NCI-H128 (cell line): ENCODE measurements around the gene APOBEC3C.
"Not testable (repeated sequence)": the region's sequence is repeated elsewhere in the genome, so short reads cannot be mapped to it uniquely, and the experiment has no call there.

Experiments used
- DNase-seq: peaks from one replicate; lab custom pipeline; 2025; ENCODE audit not compliant: unreplicated experiment; lab: John Stamatoyannopoulos, UW

The APOBEC3C gene

GRCh38 chr22:39020021-39020651 is 6.1 kb downstream of the APOBEC3C start:
- not testable (repeated sequence) for DNase-seq

GRCh38 chr22:39021552-39022250 is 7.6 kb downstream of the APOBEC3C start:
- DNase-seq, result no peak

- no peak for DNase-seq
Observed at GRCh38 chr22:39024519-39025308, 10.7 kb downstream of the APOBEC3C start.

GRCh38 chr22:39026509-39027150 is 12.6 kb downstream of the APOBEC3C start:
- DNase-seq, result no peak

- no peak for DNase-seq
Observed at GRCh38 chr22:39027717-39028116, 13.7 kb downstream of the APOBEC3C start.

- DNase-seq, result no peak
Observed at GRCh38 chr22:39028281-39028680, 14.2 kb downstream of the APOBEC3C start.

- DNase-seq, result no peak
Observed at GRCh38 chr22:39029227-39029626, 15.2 kb downstream of the APOBEC3C start.

- DNase-seq, result no peak
Observed at GRCh38 chr22:39030705-39031104, 16.6 kb downstream of the APOBEC3C start.

GRCh38 chr22:39031434-39032295 is 17.6 kb downstream of the APOBEC3C start:
- not testable (repeated sequence) for DNase-seq

GRCh38 chr22:39037071-39037470 is 23.0 kb downstream of the APOBEC3C start:
- DNase-seq, result not testable (repeated sequence)

- DNase-seq, result no peak
Observed at GRCh38 chr22:39039306-39040126, 25.5 kb downstream of the APOBEC3C start.

- not testable (repeated sequence) for DNase-seq
Observed at GRCh38 chr22:39040155-39040537, 26.1 kb downstream of the APOBEC3C start.

- DNase-seq, result not testable (repeated sequence)
Observed at GRCh38 chr22:39040538-39041296, 26.7 kb downstream of the APOBEC3C start, which contains the start of gene APOBEC3F. TSS of gene APOBEC3F (plus strand) at chr22:39040864. CDS start at chr22:39040961, 97 bp downstream.

- no peak for DNase-seq
Observed at GRCh38 chr22:39041908-39042307, 27.9 kb downstream of the APOBEC3C start.

GRCh38 chr22:39043063-39043462 is 29.0 kb downstream of the APOBEC3C start:
- DNase-seq, result not testable (repeated sequence)

GRCh38 chr22:39045136-39045535 is 31.1 kb downstream of the APOBEC3C start:
- not testable (repeated sequence) for DNase-seq

- not testable (repeated sequence) for DNase-seq
Observed at GRCh38 chr22:39049486-39049885, 35.4 kb downstream of the APOBEC3C start.

GRCh38 chr22:39051844-39052495 is 37.9 kb downstream of the APOBEC3C start:
- DNase-seq, result not testable (repeated sequence)
